GM23338 (cell line): ENCODE data around the gene CAMP. TPM values are rescaled to one million over a fixed set of nuclear protein-coding genes. Genes with fewer than 3 reads are reported as not detected.

Experiments used
- ATAC-seq: fragments of 200-7000 bp; cut with Tn5 transposase; 3 replicates; pipeline ENCODE4 v1.9.1; 2020
- DNase-seq: peaks from one replicate; pipeline ENCODE4 v3.0.0-alpha.2; 2015; ENCODE audit warnings: low spot score
- H2AFZ ChIP-seq: fragments of 200-600 bp; sonication (generic); 2 replicates; pipeline ENCODE4 v1.8.0; 2016; ENCODE audit warnings: antibody characterized with exemption, mild to moderate bottlenecking, moderate library complexity
- H3F3A ChIP-seq: fragments of 200-600 bp; sonication (generic); replicated peaks from 2 replicates; pipeline ENCODE4 v1.8.0; 2017; ENCODE audit warnings: antibody characterized with exemption, mixed run types, low read depth
- H3K27ac ChIP-seq: fragments of 200-600 bp; sonication (generic); 2 replicates; pipeline ENCODE4 v1.6.1; 2016; ENCODE audit warnings: low read depth
- H3K27me3 ChIP-seq: fragments of 200-600 bp; sonication (generic); 2 replicates; pipeline ENCODE4 v1.8.0; 2016; ENCODE audit warnings: mild to moderate bottlenecking, mixed run types, moderate library complexity; ENCODE audit not compliant: insufficient read depth
- H3K36me3 ChIP-seq: fragments of 200-600 bp; sonication (generic); 2 replicates; pipeline ENCODE4 v1.8.0; 2016; ENCODE audit warnings: mild to moderate bottlenecking; ENCODE audit not compliant: insufficient read depth
- H3K4me1 ChIP-seq: fragments of 200-600 bp; sonication (generic); 2 replicates; pipeline ENCODE4 v1.8.0; 2016; ENCODE audit warnings: mild to moderate bottlenecking, moderate library complexity; ENCODE audit not compliant: insufficient read depth
- H3K4me2 ChIP-seq: fragments of 200-600 bp; sonication (generic); 2 replicates; pipeline ENCODE4 v1.7.1; 2017; ENCODE audit warnings: mixed run types
- H3K4me3 ChIP-seq: fragments of 200-600 bp; sonication (generic); 2 replicates; pipeline ENCODE4 v1.6.1; 2016; ENCODE audit warnings: mixed run types
- H3K79me2 ChIP-seq: fragments of 200-600 bp; sonication (generic); replicated peaks from 2 replicates; pipeline ENCODE4 v1.8.0; 2017; ENCODE audit warnings: mild to moderate bottlenecking; ENCODE audit not compliant: insufficient read depth
- H3K9me2 ChIP-seq: fragments of 200-600 bp; sonication (generic); 2 replicates; pipeline ENCODE4 v1.8.0; 2017; ENCODE audit not compliant: insufficient read depth
- H4K20me1 ChIP-seq: fragments of 200-600 bp; sonication (generic); replicated peaks from 2 replicates; pipeline ENCODE4 v1.8.0; 2017; ENCODE audit warnings: mild to moderate bottlenecking; ENCODE audit not compliant: insufficient read depth
- H3K27ac Mint-ChIP-seq: 2 replicates; pipeline ENCODE4 v1.8.0; 2020; ENCODE audit warnings: inconsistent platforms, mild to moderate bottlenecking, moderate library complexity, mixed read lengths
- H3K27me3 Mint-ChIP-seq: 3 replicates; pipeline ENCODE4 v1.8.0; 2022; ENCODE audit warnings: low read depth, mild to moderate bottlenecking, moderate library complexity, mixed read lengths, inconsistent platforms; ENCODE audit not compliant: insufficient read depth, poor library complexity
- H3K36me3 Mint-ChIP-seq: 3 replicates; pipeline ENCODE4 v1.8.0; 2021; ENCODE audit warnings: low read depth, mild to moderate bottlenecking, inconsistent platforms, moderate library complexity, mixed read lengths
- H3K4me1 Mint-ChIP-seq: 3 replicates; pipeline ENCODE4 v1.8.0; 2020; ENCODE audit warnings: mild to moderate bottlenecking, inconsistent platforms, mixed read lengths
- H3K4me3 Mint-ChIP-seq: 3 replicates; pipeline ENCODE4 v1.8.0; 2021; ENCODE audit warnings: moderate library complexity, mild to moderate bottlenecking, inconsistent platforms, mixed read lengths
- H3K9me3 Mint-ChIP-seq: 3 replicates; pipeline ENCODE4 v1.8.0; 2020; ENCODE audit warnings: moderate library complexity, mild to moderate bottlenecking, inconsistent platforms, mixed read lengths
- CTCF ChIP-seq, 2 experiments: fragments of 200-600 bp in 1 of 2; sonication (generic) in 1 of 2; conservative IDR thresholded peaks; 2 replicates each; pipeline versions ENCODE4 v1.5.1 to v1.6.1; 2016 to 2017; ENCODE audit warnings: antibody characterized with exemption in 2 of 2, low read depth in 2 of 2, mild to moderate bottlenecking in 2 of 2, moderate library complexity in 1 of 2
- EZH2 ChIP-seq: fragments of 200-600 bp; sonication (generic); IDR thresholded peaks from one replicate; pipeline ENCODE4 v1.8.0; 2017; ENCODE audit warnings: antibody characterized with exemption, mild to moderate bottlenecking, low read depth; ENCODE audit not compliant: unreplicated experiment
- JUNB ChIP-seq: IDR thresholded peaks from one replicate; pipeline ENCODE4 v1.6.1; 2016; ENCODE audit warnings: antibody characterized with exemption; ENCODE audit not compliant: unreplicated experiment
- NANOG ChIP-seq: IDR thresholded peaks from 2 replicates; pipeline ENCODE4 v1.6.1; 2016; ENCODE audit warnings: antibody characterized with exemption, borderline replicate concordance
- POLR2AphosphoS5 ChIP-seq: IDR thresholded peaks from 2 replicates; pipeline ENCODE4 v1.6.1; 2016; ENCODE audit warnings: antibody characterized with exemption, low read depth
- STAT1 ChIP-seq: IDR thresholded peaks from one replicate; pipeline ENCODE4 v1.6.1; 2016; ENCODE audit warnings: antibody characterized with exemption; ENCODE audit not compliant: unreplicated experiment
- ZNF114 ChIP-seq: fragments of 250-450 bp; sonication (Bioruptor Pico); IDR thresholded peaks from 2 replicates; pipeline ENCODE4 v1.5.0; 2020; ENCODE audit warnings: mild to moderate bottlenecking, moderate library complexity
- ZNF331 ChIP-seq: fragments of 250-450 bp; sonication (Bioruptor Pico); IDR thresholded peaks from 2 replicates; pipeline ENCODE4 v1.5.0; 2020; ENCODE audit warnings: low read depth, mild to moderate bottlenecking, moderate library complexity
- ZNF462 ChIP-seq: fragments of 250-450 bp; sonication (Bioruptor Pico); IDR thresholded peaks from 2 replicates; pipeline ENCODE4 v1.5.0; 2020; ENCODE audit warnings: mild to moderate bottlenecking, moderate library complexity
- polyA plus RNA-seq: library from polyadenylated mRNA; unstranded; fragments of >200 nt; fragmentation: Nextera tagmentation; extraction: Ambion mirVana; gene quantifications from 2 replicates; pipeline ENCODE4 v1.2.1, GENCODE V29; 2016
- total RNA-seq: library from RNA; depleted of rRNA; stranded (reverse); fragments of >200 nt; shearing (Covaris generic); gene quantifications from 2 replicates; pipeline ENCODE4 v1.2.3, GENCODE V29; 2014

The CAMP gene
- total and polyA plus RNA-seq, 2 experiments from 2014 or later: not detected

- TF ChIP-seq ZNF462 (CRISPR knock-in tag): no peak
- TF ChIP-seq NANOG: no peak
- no peak for TF ChIP-seq EZH2
- TF ChIP-seq CTCF (conservative IDR thresholded peaks at IDR 0.05; ENCODE audit: low read depth in 2 of 2): no peak
- TF ChIP-seq POLR2AphosphoS5: no peak
Measured at GRCh38 chr3:48244461-48244860, 21.2 kb downstream of the CAMP start (continued).

GRCh38 chr3:48245136-48245535 is 21.8 kb downstream of the CAMP start:
- Histone ChIP-seq H3K4me1 (peaks cover 30% of the 10 kb centered on the region), H3K79me2 (peaks cover 93% of the 10 kb centered on the region), H3K27ac (no peak overlapping the region), H4K20me1 (peaks cover 74% of the 10 kb centered on the region), H3K4me2 (peak overlapping the region; percentile 34; the same call in 1 of the 2 replicates), H3K4me3 (no peak overlapping the region), H3F3A (peaks cover 30% of the 10 kb centered on the region), H3K36me3 (peaks cover 47% of the 10 kb centered on the region), H2AFZ (no peak overlapping the region), H3K27me3 (no peaks in the 10 kb centered on the region), H3K9me2 (no peaks in the 10 kb centered on the region)
- Mint-ChIP-seq H3K4me3 (peak overlapping the region; percentile 40; the same call in 1 of the 3 replicates), H3K9me3 (no peaks in the 10 kb centered on the region), H3K4me1 (peaks cover 20% of the 10 kb centered on the region), H3K36me3 (peaks cover 73% of the 10 kb centered on the region), H3K27me3 (peaks cover 2% of the 10 kb centered on the region), H3K27ac (peak overlapping the region; percentile 29; the same call in 1 of the 2 replicates)
- ATAC-seq (no peak), DNase-seq (no peak)
- TF ChIP-seq POLR2AphosphoS5 (no peak), ZNF331 (CRISPR knock-in tag) (no peak), STAT1 (no peak), ZNF114 (CRISPR knock-in tag) (no peak), JUNB (no peak), ZNF462 (CRISPR knock-in tag) (no peak), NANOG (no peak)
